Astrocyte of the cerebellum (primary cell): ENCODE data around the gene SHISA8.

ENCODE experiments used
- DNase-seq: peaks from one replicate; pipeline ENCODE4 v3.0.0-alpha.2; 2011; ENCODE audit warnings: low read depth
- H3K4me3 ChIP-seq: 2 replicates; pipeline ENCODE4 v1.5.1; 2011; ENCODE audit warnings: mild to moderate bottlenecking, low read depth, low read length, moderate library complexity
- in situ Hi-C: cut with HindIII; loops from 2 replicates; pipeline ENCODE4 v1.10.0; 2017; ENCODE audit warnings: low sequenced_read_pairs
- TF ChIP-seq, protein P1 (sequence below): IDR thresholded peaks from 2 replicates; pipeline ENCODE4 v1.5.1; 2012; ENCODE audit warnings: low read length, low read depth, moderate library complexity, mild to moderate bottlenecking; ENCODE audit errors: missing control alignments

Gene SHISA8

DNA sequence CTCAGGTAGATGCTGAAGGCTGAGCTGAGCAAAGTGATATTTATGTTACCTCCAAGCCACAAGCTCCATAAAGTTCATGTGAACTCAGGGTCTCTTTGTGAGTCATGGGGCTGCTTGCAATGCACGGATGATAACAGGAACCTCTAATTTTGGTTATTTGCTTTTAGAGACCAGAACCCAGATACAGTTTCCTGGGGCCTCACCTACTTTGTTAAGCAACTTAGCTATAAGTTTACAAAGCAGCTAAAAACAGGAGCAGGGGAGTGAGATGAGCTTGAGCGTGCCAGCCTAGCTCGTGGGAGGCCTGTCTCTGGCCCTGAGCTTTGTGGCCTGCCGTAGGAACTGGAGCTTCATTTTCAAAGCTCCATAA is 52.7 kb downstream of the SHISA8 start:
- in situ Hi-C loops = no loop called here
- TF ChIP-seq, protein P1, sequence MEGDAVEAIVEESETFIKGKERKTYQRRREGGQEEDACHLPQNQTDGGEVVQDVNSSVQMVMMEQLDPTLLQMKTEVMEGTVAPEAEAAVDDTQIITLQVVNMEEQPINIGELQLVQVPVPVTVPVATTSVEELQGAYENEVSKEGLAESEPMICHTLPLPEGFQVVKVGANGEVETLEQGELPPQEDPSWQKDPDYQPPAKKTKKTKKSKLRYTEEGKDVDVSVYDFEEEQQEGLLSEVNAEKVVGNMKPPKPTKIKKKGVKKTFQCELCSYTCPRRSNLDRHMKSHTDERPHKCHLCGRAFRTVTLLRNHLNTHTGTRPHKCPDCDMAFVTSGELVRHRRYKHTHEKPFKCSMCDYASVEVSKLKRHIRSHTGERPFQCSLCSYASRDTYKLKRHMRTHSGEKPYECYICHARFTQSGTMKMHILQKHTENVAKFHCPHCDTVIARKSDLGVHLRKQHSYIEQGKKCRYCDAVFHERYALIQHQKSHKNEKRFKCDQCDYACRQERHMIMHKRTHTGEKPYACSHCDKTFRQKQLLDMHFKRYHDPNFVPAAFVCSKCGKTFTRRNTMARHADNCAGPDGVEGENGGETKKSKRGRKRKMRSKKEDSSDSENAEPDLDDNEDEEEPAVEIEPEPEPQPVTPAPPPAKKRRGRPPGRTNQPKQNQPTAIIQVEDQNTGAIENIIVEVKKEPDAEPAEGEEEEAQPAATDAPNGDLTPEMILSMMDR = no peak
- no peak overlapping the region for H3K4me3 ChIP-seq
- DNase-seq = no peak
